GM21390 (cell line): Measurements from ENCODE around the gene MRPL17.

ENCODE experiments used
- ATAC-seq: cut with Tn5 transposase; IDR thresholded peaks from one replicate; pipeline ENCODE4 v1.9.1; 2021; ENCODE audit not compliant: unreplicated experiment

MRPL17 gene

DNA sequence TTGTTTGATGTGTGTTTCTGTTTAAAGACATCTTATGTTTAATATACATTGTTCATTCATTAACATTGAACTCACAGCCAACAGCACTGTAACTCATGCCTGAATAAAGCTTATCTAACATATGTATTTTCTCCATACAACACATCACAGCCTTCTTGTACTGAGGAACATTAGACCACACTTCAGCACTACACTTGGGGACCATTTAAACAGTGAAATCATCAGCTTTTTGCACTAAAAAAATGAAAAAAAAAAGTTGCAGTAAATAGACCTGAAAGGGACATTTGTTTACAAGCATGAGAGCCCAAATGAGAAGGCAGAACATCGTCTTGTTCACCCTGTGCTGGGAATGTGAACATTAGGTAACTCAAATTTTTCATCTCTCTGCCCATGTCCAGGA is 48.6 kb downstream of the MRPL17 start:
- no peak for ATAC-seq

DNA sequence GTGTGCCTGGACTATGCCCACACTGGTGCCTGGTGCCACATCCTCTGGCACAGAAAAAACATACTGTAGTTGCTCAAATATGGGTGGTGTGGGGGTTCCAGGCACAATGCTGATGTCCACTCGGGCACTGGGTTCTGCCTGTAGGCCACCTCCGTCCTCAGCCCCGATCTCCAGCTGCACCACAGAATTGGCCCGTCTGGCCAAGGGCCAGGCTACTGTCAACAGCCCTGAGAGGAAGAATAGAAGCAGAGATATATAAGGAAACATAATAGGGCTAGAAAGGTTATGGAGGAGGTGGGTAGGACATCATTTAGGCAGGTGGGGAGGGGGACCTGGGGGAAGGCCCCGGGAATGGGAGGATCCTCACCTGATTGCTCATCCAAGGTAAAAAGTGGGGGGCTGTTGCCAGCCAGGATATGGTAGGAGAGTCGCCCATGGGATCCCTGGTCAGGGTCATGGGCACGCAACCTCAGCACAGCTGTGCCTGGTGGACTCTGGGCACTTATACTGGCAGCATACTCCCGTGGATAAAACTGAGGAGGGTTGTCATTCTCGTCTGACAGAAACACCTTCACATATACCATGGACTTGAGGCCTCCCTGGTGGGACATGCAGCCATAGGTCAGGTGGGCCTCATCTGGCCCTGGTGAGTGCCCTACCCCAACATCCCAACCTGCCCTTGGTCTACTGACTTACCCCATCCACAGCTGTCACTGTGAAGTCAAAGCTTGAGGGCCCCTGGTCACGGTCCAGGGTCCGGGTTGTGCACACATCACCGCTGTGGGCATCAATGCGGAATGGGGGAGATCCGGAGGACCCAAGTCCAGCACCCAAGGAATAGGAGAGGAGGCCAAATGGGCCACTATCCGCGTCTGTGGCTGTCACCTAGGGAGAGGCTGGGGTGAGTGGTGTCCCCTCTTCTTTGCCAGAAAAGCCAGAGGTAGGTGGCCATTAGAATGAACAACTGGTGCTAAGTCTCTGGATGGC is 49.4 kb downstream of the MRPL17 start:
- ATAC-seq, result no peak

DNA sequence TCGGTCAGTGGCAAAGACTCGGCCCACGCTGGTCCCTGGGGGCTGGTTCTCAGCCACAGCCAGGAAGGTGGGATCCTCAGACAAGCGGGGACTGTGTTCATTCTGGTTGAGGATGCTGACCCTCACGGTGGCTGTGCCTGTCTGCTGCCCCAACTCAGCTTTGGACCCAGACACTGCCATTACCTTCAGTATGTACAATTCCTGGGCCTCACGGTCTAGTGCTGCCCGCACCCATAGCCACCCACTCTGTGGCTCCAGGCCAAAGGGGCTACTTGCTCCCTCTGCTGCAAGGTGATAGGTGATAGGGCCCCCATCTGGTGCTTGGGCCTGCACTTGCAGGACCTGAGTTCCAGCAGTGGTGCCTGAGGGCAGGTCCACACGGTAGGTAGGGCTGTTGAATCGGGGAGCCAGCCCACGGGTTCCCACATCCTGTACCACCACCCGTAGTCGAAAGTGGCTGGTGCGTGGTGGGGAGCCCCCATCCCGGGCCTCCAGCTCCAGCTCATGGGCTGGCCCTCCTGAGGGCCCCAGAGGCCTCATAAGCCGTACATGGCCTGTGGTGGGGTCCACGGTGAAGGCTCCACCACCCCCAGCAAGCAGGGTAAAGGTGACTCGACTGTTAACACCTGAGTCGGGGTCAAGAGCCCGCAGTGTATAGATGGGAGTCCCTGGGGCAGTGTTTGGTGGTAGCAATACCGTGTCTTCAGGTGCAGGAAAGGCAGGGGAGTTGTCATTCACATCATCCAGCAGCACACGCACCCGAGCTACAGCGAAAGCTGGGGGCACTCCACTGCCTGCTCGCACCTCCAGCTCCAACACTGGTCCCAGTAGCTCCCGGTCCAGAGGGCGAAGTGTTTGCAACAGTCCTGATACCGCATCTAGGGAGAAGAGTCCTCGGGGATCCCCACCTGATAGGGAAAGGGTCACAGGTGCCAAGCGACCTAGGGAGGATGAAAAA is 50.7 kb downstream of the MRPL17 start:
- no peak for ATAC-seq

DNA sequence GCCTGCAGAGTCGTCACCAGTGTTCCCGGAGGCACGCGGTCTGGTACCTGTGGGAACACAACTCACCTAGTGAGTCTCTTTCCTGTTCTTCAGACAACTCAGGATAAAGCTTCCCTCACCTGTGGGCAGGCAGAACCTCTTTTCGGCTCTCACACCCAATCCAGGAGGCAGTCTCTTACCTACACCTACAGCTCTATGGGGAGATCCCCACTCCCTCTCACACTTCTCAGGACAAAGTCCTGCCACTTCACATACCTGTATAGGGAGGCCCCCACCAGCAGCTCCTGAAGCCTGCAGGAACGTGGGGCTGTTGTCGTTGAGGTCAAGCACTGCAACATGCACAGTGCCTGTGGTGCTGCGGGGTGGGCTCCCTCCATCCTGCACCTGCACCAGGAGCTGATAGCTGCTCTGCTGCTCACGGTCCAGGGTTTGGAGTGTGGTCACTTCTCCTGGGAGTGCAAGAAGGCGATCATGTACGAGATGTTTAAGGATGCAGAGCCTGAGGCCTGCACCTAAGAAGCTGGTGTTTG is 51.7 kb downstream of the MRPL17 start:
- ATAC-seq, result no peak

DNA sequence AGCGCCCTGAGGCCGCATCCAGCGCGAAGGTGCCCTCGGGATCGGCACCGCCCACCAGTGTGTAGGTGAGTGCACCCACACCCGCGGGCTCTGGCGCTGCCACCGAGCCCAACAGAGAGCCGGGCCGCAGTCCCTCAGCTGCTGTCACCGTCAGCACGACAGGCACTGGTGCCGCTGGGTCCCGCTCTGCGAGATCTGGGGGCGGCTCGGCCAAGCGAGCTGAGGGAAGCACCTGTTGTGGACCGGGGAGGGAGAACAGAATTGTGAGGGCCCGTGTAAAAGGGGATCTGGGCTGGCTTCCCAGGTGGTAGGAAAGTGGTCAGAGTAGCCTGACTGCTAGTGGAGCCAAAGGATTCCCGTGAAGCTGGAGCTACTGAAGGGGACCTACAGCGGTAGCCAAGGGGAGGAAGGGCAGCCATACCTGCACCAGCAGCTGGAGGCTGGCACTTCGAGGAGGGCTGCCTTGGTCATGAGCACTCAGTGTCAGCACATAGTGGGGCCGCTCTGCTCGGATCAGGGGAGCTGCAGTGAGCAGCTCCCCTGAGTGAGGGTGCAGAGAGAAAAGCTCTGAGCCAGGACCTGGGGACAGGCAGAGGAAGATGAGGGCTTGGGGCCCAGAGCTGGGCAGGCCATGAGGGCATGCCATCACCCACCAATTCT is 52.4 kb downstream of the MRPL17 start:
- no peak for ATAC-seq
